Ascending aorta (tissue), 2 donors: ENCODE data around the gene DYSF. TPM values are rescaled to one million over a fixed set of nuclear protein-coding genes. Genes with fewer than 3 reads are reported as not detected.

Experiments used
- DNase-seq, 2 donors: peaks; one replicate each; pipeline ENCODE4 v3.0.0-alpha.2; 2019; ENCODE audit warnings: low spot score in 2 of 2
- H3K27ac ChIP-seq, 2 donors: fragments of 200-600 bp; sonication (generic); one replicate each; pipeline ENCODE4 v1.5.1; 2016 to 2017; ENCODE audit warnings: mild to moderate bottlenecking in 1 of 2
- H3K27me3 ChIP-seq: fragments of 200-600 bp; sonication (generic); one replicate; pipeline ENCODE4 v1.5.1; 2017
- H3K36me3 ChIP-seq, 2 donors: fragments of 200-600 bp; sonication (generic); one replicate each; pipeline ENCODE4 v1.5.1; 2016
- H3K4me1 ChIP-seq, 2 donors: fragments of 200-600 bp; sonication (generic); one replicate each; pipeline ENCODE4 v1.5.1; 2016 to 2017; ENCODE audit warnings: mild to moderate bottlenecking in 1 of 2
- H3K4me3 ChIP-seq, 2 donors: fragments of 200-600 bp; sonication (generic); one replicate each; pipeline ENCODE4 v1.5.1; 2016 to 2017; ENCODE audit warnings: mild to moderate bottlenecking in 1 of 2
- H3K9me3 ChIP-seq, 2 donors: fragments of 200-600 bp; sonication (generic); one replicate each; pipeline ENCODE4 v1.5.1; 2016
- intact Hi-C: fragments of 100-400 bp; cut with DNase I; formaldehyde crosslinking; loops from one replicate; pipeline ENCODE4 v1.15.1; 2023
- total RNA-seq: library from RNA; depleted of rRNA; stranded (reverse); fragments of >200 nt; gene quantifications from one replicate; pipeline ENCODE4 v1.1.0, GENCODE V29; 2016
- TF ChIP-seq, protein P1 (sequence below), 3 experiments: fragments of 200-600 bp in 2 of 3; fragments of 450-650 bp in 1 of 3; sonication (generic) in 2 of 3; IDR thresholded peaks; one replicate each; pipeline ENCODE4 v1.5.1; 2016 to 2019; ENCODE audit warnings: antibody characterized with exemption in 3 of 3, mild to moderate bottlenecking in 1 of 3, moderate library complexity in 1 of 3

DYSF gene
- total RNA-seq, 1 donor from 2014 or later = 58.3 TPM

DNA sequence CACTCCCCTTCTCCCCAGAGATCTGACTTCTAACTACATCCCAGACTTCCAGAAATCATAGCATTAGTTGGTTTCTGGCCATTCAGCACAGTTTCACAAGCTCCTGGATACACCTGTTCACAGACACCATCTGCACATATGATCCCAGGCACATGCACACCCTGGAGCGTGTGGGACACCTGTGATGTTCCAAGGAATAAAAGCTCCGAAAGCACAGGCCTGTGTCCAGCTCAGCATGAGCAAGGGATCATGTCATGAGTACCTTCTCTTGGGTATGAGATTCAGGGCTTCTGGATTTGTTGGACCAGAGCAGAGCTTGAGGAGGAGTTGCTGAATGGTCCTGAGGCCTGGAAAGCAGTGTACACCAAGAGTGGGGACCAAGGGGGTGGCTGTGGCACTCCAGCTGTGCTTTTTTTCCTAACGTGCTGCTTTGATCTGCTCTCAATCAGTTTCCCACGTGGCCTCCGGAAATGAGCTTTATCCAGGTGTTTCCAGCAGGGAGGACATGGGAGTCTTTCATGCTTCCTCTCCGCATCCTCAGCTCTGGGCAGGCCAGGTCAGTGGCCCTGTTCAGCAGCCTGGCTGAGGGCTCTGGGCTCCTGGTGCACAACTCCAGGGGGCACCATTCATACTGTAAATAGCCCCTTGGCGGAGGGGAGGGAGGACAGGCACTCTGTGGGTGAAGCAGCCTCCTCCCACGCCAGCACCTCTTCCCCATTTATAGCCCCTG, 1.8 kb downstream of the DYSF start:
- H3K27me3 ChIP-seq = no peaks in the 10 kb centered on the region
- peaks cover 12 to 26% of the 10 kb centered on the region in 2 donors for H3K4me1 ChIP-seq
- no peak overlapping the region for H3K4me3 ChIP-seq
- no peaks in the 10 kb centered on the region for H3K36me3 ChIP-seq
- H3K9me3 ChIP-seq = no peaks in the 10 kb centered on the region
- H3K27ac ChIP-seq = peak overlapping the region in 1 of 2 donors; percentile 43
- DNase-seq = peak in 1 of 2 donors; percentile 53
- TF ChIP-seq, protein P1, sequence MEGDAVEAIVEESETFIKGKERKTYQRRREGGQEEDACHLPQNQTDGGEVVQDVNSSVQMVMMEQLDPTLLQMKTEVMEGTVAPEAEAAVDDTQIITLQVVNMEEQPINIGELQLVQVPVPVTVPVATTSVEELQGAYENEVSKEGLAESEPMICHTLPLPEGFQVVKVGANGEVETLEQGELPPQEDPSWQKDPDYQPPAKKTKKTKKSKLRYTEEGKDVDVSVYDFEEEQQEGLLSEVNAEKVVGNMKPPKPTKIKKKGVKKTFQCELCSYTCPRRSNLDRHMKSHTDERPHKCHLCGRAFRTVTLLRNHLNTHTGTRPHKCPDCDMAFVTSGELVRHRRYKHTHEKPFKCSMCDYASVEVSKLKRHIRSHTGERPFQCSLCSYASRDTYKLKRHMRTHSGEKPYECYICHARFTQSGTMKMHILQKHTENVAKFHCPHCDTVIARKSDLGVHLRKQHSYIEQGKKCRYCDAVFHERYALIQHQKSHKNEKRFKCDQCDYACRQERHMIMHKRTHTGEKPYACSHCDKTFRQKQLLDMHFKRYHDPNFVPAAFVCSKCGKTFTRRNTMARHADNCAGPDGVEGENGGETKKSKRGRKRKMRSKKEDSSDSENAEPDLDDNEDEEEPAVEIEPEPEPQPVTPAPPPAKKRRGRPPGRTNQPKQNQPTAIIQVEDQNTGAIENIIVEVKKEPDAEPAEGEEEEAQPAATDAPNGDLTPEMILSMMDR (IDR thresholded peaks at IDR 0.05) = no peak
- intact Hi-C loops = no loop called here

DNA sequence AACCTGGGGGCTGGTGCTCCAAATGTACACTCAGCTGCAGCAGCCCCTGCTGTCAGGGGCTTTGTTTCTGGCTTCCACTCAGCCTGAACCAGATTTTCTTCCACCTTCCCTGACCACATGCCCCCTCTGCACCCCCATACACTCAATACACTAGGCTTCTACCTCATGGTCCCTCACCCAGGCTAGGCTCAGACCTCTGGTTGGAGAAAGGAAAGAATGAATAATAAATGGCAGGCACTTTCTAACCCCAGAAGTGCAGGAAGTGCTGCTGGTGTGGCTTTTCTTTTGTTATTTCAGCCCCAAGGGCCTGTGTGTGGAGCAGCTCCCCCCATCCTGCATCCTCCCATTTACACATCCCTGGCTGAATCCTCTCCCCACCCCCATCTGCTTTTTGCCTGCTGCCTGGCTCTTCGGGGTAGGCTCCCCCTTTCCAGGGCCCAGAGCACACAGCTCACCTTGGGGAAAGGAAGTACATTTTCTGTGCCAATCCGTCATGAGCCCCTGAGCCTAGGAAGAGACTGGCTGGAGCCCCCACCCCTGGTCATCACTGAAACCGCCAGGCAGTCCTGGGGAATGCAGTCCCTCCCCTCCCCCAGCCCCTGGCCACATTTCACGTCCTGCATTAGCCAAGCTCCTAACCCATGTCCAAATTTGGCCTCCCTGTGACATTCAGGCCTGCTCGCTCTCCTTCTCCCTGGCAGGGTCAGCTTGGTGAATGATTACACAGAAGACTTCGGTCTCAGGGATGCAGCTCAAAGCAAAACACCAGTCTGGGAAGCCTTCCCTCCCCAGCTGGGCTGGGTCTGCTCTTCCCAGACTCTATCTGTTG, 2.6 kb downstream of the DYSF start:
- Histone ChIP-seq H3K4me1 (peaks cover 12 to 26% of the 10 kb centered on the region in 2 donors), H3K9me3 (no peaks in the 10 kb centered on the region), H3K27ac (peak overlapping the region; percentile 36 to 43), H3K4me3 (no peak overlapping the region), H3K36me3 (no peaks in the 10 kb centered on the region), H3K27me3 (no peaks in the 10 kb centered on the region)
- DNase-seq = peak in 1 of 2 donors; percentile 64
- TF ChIP-seq, protein P1 (IDR thresholded peaks at IDR 0.05) = no peak
- intact Hi-C loops = no loop called here

DNA sequence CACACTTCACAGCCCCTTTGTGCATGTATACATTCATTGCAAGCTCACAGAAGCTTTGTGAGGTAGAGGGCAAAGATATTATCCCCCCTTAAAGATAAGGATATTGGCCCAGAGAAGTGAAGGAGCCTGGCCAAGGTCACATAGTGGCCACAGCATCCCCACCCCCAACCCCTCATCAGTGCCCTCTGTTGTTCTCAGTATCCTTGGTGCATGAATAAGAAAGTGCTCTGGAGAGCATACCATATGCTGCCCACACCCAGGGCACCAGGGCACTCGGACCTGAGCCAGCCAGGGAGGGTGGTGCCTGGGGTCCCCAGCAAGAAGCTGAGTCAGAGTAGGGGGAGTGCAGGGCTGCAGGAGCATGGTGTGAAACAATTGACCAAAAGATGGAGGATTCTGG, 3.3 kb downstream of the DYSF start:
- H3K27me3 ChIP-seq = no peaks in the 10 kb centered on the region
- H3K36me3 ChIP-seq = no peaks in the 10 kb centered on the region
- H3K4me1 ChIP-seq = peaks cover 12 to 26% of the 10 kb centered on the region in 2 donors
- intact Hi-C loops = no loop called here
- no peak for DNase-seq
- peak overlapping the region in 1 of 2 donors; percentile 43 for H3K27ac ChIP-seq
- no peak overlapping the region for H3K4me3 ChIP-seq
- TF ChIP-seq, protein P1 (IDR thresholded peaks at IDR 0.05) = no peak
- no peaks in the 10 kb centered on the region for H3K9me3 ChIP-seq

DNA sequence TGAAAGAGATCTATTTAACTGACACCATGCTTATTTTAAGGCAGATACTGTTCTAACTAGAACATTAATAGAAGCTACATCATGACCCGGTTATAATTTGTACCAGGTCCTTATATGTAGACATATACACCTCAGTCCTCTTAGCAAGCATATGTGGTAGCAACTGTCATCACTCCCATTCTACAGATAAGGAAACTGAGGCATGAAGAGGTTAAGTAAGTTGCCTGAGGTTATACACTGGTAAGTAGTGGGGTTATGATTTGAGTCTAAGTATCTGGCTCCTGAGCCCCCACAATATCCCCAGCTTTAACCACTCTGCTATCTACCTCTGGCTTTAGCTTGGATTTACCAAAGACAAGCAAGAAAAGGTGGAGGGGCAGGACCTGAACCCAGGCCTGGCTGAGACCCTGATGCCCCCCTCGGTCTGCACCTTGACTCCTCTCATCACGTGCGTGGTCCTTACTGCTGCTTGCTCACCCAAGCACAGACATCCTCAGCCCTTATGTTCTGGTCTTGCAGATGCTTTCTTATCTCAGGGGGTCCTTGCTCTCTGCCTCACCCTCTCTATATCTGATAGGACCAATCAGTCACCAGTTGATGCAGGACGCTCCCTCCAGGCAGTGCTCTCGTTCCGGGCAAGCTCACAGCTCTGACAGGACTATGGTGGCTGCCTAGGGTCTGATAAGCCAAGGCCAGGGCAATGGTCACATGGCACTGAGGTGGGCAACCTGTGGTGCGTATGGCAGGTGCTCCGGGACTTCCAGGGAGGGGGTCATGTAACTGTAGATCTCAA, 4.0 kb downstream of the DYSF start:
- intact Hi-C loops = no loop called here
- H3K4me1 ChIP-seq = peaks cover 12 to 26% of the 10 kb centered on the region in 2 donors
- no peaks in the 10 kb centered on the region for H3K9me3 ChIP-seq
- H3K36me3 ChIP-seq = no peaks in the 10 kb centered on the region
- no peak overlapping the region for H3K27ac ChIP-seq
- DNase-seq = no peak
- no peaks in the 10 kb centered on the region for H3K27me3 ChIP-seq
- TF ChIP-seq, protein P1 (IDR thresholded peaks at IDR 0.05) = no peak
- no peak overlapping the region for H3K4me3 ChIP-seq

DNA sequence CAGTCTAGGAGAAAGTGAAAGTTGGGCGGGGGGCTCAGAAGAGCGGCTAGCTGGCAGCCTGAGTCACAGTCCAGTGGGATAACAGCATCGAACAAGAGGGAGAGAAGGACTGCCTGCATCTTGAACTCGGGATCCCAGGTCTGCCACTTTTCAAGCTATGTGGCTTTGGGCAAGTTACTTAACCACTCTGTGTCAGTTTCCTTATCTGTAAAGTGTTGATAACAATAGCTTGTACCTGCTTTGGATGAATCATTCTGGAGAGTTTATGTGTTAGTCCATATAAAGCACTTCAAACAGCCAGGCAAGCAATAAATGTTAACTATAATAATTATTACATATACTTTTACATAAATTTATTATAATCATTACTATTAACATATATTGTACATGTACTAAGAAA, 4.6 kb downstream of the DYSF start:
- intact Hi-C loops = no loop called here
- H3K36me3 ChIP-seq = no peaks in the 10 kb centered on the region
- H3K27ac ChIP-seq = peak overlapping the region; percentile 0 to 36
- no peak for DNase-seq
- H3K9me3 ChIP-seq = no peaks in the 10 kb centered on the region
- H3K4me3 ChIP-seq = no peak overlapping the region
- TF ChIP-seq, protein P1 (IDR thresholded peaks at IDR 0.05) = no peak
- H3K27me3 ChIP-seq = no peaks in the 10 kb centered on the region
- peaks cover 12 to 26% of the 10 kb centered on the region in 2 donors for H3K4me1 ChIP-seq
